ENCODE results near the gene GNG11.
"Not testable (repeated sequence)": the region's sequence is repeated elsewhere in the genome, so short reads cannot be mapped to it uniquely, and the experiment has no call there.

GNG11 gene

GRCh38 chr7:93913197-93913596 is 8.3 kb upstream of the GNG11 start:
- TF ChIP-seq CTCF (IDR thresholded peaks at IDR 0.05): no peak
- DNase-seq (ENCODE audit: low spot score): no peak
- H3K4me3 ChIP-seq: no peak overlapping the region
- H3K27ac ChIP-seq: no peak overlapping the region

GRCh38 chr7:93914581-93915066 is 6.9 kb upstream of the GNG11 start:
- no peak for DNase-seq (ENCODE audit: low spot score)
- Histone ChIP-seq H3K4me3 (no peak overlapping the region), H3K27ac (peak overlapping the region in 1 of 2 donors; percentile 35)
- no peak for TF ChIP-seq CTCF (IDR thresholded peaks at IDR 0.05)

GRCh38 chr7:93915206-93915842 is 6.2 kb upstream of the GNG11 start:
- H3K27ac ChIP-seq; H3K4me3 ChIP-seq; DNase-seq (ENCODE audit: low spot score): not testable (repeated sequence)

GRCh38 chr7:93915888-93916287 is 5.6 kb upstream of the GNG11 start:
- H3K4me3 ChIP-seq; H3K27ac ChIP-seq; DNase-seq (ENCODE audit: low spot score): not testable (repeated sequence)

- H3K4me3 ChIP-seq; DNase-seq (ENCODE audit: low spot score); H3K27ac ChIP-seq: not testable (repeated sequence)
Observed at GRCh38 chr7:93916315-93916714, 5.2 kb upstream of the GNG11 start.

GRCh38 chr7:93920496-93921182 is 896 bp upstream of the GNG11 start:
- no peak for DNase-seq (ENCODE audit: low spot score)
- TF ChIP-seq CTCF (IDR thresholded peaks at IDR 0.05): no peak

GRCh38 chr7:93921186-93921585 is 349 bp upstream of the GNG11 start:
- no peak for TF ChIP-seq CTCF (IDR thresholded peaks at IDR 0.05)
- no peak for DNase-seq (ENCODE audit: low spot score)
- Histone ChIP-seq H3K27ac (peak overlapping the region; percentile 84 to 96), H3K4me3 (peak overlapping the region; percentile 83)

More at GRCh38 chr7:93920496-93921182, 896 bp upstream of the GNG11 start:
- Histone ChIP-seq H3K27ac (peak overlapping the region; percentile 84 to 96), H3K4me3 (peak overlapping the region; percentile 83)

GRCh38 chr7:93923296-93923695 is 1.8 kb downstream of the GNG11 start:
- Histone ChIP-seq H3K27ac (peak overlapping the region in 1 of 2 donors; percentile 27), H3K4me3 (peak overlapping the region; percentile 83)
- DNase-seq (ENCODE audit: low spot score): no peak
- no peak for TF ChIP-seq CTCF (IDR thresholded peaks at IDR 0.05)
